AG04450 (cell line): ENCODE results near the gene NOL9. TPM values are rescaled to one million over a fixed set of nuclear protein-coding genes. Genes with fewer than 3 reads are reported as not detected.

Experiments
- CTCF ChIA-PET: fragments of 300-600, 350-600 bp; formaldehyde crosslinking; extraction: SDS; loops from one replicate; lab custom pipeline; 2022; ENCODE audit warnings: antibody characterized with exemption, inconsistent platforms; lab: Charles Lee
- POLR2A ChIA-PET: fragments of 350-600 bp; formaldehyde crosslinking; extraction: SDS; loops from one replicate; lab custom pipeline; 2021; ENCODE audit warnings: antibody characterized with exemption, inconsistent platforms; lab: Yijun Ruan, JAX
- DNase-seq: peaks from one replicate; pipeline ENCODE4 v3.0.0-alpha.2; 2011; ENCODE audit warnings: low read depth, low spot score
- H3K27ac ChIP-seq: one replicate; pipeline ENCODE4 v1.5.1; 2012; ENCODE audit warnings: low read depth, low read length, control low read depth
- H3K27me3 ChIP-seq: one replicate; pipeline ENCODE4 v1.6.0; 2012; ENCODE audit warnings: low read length; ENCODE audit not compliant: control insufficient read depth, insufficient read depth
- H3K4me3 ChIP-seq: 2 replicates; pipeline ENCODE4 v1.5.1; 2011; ENCODE audit warnings: mild to moderate bottlenecking, low read depth, low read length, control low read depth
- H3K9me3 ChIP-seq: 2 replicates; pipeline ENCODE4 v1.5.1; 2012; ENCODE audit warnings: low read length; ENCODE audit not compliant: control insufficient read depth, insufficient read depth
- polyA plus RNA-seq: library from polyadenylated mRNA; depleted of rRNA; stranded (reverse); fragments of >200 nt; gene quantifications from 2 replicates; pipeline ENCODE4 v1.2.3, GENCODE V29; 2011
- TF ChIP-seq, protein P1 (sequence below): IDR thresholded peaks from 2 replicates; pipeline ENCODE4 v1.5.1; 2011; ENCODE audit warnings: low read depth, low read length, control low read depth, inconsistent platforms

NOL9 gene
- polyA plus RNA-seq, 1 experiment = 23.6 TPM

DNA sequence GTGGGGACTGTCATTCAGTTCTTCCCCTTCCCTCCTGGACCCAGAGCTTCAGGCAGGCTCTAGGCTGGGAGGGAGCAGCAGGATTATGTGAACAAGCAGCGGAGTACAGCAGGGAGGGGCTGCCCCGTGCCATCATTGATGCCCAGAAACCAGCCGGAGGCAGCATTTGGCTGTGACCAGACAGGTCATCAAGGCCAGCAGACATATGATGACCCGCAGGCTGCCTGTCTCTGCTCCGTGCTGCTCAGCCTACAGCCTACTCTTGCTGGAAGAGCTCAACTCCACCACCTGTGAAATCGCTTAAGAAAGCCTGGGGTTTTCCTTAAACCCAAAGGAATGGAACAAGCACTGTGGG lies 43.4 kb upstream of the NOL9 start:
- TF ChIP-seq, protein P1, sequence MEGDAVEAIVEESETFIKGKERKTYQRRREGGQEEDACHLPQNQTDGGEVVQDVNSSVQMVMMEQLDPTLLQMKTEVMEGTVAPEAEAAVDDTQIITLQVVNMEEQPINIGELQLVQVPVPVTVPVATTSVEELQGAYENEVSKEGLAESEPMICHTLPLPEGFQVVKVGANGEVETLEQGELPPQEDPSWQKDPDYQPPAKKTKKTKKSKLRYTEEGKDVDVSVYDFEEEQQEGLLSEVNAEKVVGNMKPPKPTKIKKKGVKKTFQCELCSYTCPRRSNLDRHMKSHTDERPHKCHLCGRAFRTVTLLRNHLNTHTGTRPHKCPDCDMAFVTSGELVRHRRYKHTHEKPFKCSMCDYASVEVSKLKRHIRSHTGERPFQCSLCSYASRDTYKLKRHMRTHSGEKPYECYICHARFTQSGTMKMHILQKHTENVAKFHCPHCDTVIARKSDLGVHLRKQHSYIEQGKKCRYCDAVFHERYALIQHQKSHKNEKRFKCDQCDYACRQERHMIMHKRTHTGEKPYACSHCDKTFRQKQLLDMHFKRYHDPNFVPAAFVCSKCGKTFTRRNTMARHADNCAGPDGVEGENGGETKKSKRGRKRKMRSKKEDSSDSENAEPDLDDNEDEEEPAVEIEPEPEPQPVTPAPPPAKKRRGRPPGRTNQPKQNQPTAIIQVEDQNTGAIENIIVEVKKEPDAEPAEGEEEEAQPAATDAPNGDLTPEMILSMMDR = no peak
- Histone ChIP-seq H3K4me3 (no peak overlapping the region), H3K27me3 (no peaks in the 10 kb centered on the region), H3K27ac (no peak overlapping the region), H3K9me3 (no peaks in the 10 kb centered on the region; the same call in 1 of the 2 replicates)
- no peak for DNase-seq
- POLR2A ChIA-PET = interaction anchor here (0.6 kb wide), 1 partner anchor 18 kb away, joined by 4 read pairs; the partner anchor contains the start of gene ZBTB48
- CTCF ChIA-PET = interaction anchor here (0.6 to 1.2 kb wide), 2 partner anchors 48 to 105 kb away, joined by 3 to 4 read pairs; no protein-coding TSS in a partner anchor

DNA sequence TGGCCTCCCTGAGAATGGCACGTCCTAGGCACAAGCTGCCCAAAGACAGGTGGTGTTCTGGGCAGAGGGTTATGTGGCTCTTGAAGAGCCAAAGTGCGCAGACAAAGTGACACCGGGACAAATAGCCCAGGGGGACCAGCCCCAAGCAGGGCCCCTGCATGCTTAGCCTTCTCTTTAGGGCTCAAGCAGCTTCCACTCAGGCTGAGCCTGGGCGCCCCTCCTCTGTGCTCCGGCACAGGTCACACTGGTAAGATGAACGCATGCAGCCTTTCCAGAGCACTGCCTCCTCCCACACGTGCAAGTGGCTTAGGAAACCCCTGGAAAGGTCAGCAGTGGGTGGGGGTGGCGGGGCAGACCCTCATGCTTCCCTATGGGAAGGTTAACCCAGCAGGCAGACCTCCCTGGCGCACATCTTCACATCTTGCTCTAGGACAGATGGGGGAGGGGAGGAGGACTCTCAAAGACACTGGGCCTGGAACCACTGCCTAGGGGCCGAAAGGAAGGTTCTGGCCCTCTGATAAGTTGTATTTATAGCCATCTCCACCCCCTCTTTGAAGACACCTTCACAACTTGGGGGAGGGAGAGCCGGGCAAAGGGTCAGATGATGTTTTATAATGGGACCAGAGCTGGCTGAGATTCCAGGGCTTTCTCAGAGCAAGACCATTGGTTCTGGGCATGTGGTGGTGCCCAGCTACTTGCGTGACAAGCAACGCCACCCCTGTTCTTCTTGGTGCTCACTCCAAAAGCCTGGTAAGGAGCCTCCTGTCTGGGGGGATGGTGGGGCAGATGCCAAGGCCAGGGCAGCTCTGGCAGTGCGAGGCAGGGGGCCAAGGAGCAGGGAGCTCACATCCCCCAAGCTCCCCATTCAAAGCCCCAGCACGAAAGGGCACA lies 42.8 kb upstream of the NOL9 start:
- H3K9me3 ChIP-seq = no peaks in the 10 kb centered on the region; the same call in 1 of the 2 replicates
- CTCF ChIA-PET = interaction anchor here (0.6 to 1.2 kb wide), 2 partner anchors 48 to 106 kb away, joined by 3 to 4 read pairs; no protein-coding TSS in a partner anchor
- no peak overlapping the region for H3K4me3 ChIP-seq
- DNase-seq = no peak
- TF ChIP-seq, protein P1 = no peak
- no peaks in the 10 kb centered on the region for H3K27me3 ChIP-seq
- POLR2A ChIA-PET = no interaction called here
- H3K27ac ChIP-seq = no peak overlapping the region

DNA sequence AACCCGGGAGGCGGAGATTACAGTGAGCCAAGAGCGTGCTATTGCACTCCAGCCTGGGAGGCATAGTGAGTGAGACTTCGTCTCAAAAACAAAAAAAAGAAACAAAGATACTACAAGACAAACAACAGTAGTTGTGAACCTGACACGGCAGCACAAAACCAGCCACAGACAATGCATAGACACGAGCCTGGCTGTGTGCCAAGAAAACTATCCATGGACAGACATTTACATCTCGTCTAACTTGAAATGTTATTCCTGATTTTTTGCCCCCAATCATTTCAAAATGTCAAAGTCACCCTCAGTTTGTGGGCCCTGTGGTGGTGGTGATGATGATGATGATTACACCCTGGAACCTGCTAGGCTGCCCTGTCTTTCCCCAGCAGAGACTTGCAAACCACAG lies 42.0 kb upstream of the NOL9 start:
- H3K27ac ChIP-seq = no peak overlapping the region
- ChIA-PET CTCF (interaction anchor here (0.6 kb wide), 1 partner anchor 35 kb away, joined by 3 read pairs; no protein-coding TSS in a partner anchor), POLR2A (no interaction called here)
- H3K9me3 ChIP-seq = no peaks in the 10 kb centered on the region; the same call in 1 of the 2 replicates
- TF ChIP-seq, protein P1 = no peak
- no peak overlapping the region for H3K4me3 ChIP-seq
- DNase-seq = no peak
- no peaks in the 10 kb centered on the region for H3K27me3 ChIP-seq

GRCh38 chr1:6594977-6595740 lies 40.8 kb upstream of the NOL9 start:
- Histone ChIP-seq H3K9me3 (no peaks in the 10 kb centered on the region), H3K27ac (no peak overlapping the region), H3K27me3 (no peaks in the 10 kb centered on the region), H3K4me3 (no peak overlapping the region)
- POLR2A ChIA-PET = no interaction called here
- CTCF ChIA-PET = no interaction called here
- TF ChIP-seq, protein P1 = no peak
- no peak for DNase-seq
